Colonic mucosa (tissue), 4 donors: ENCODE data around the gene BBS1. TPM values are rescaled to one million over a fixed set of nuclear protein-coding genes. Genes with fewer than 3 reads are reported as not detected.
A peak's percentile ranks its signal among the peaks of the same experiment; 100 is the strongest.
"Not testable (repeated sequence)": the region's sequence is repeated elsewhere in the genome, so short reads cannot be mapped to it uniquely, and the experiment has no call there.

Experiments used
- DNase-seq: peaks from one replicate; pipeline ENCODE4 v3.0.0-alpha.2; 2020
- H3K27ac ChIP-seq: fragments of 200-600 bp; one replicate; pipeline ENCODE4 v1.8.0; 2021
- H3K27me3 ChIP-seq: fragments of 200-600 bp; one replicate; pipeline ENCODE4 v1.8.0; 2021
- H3K36me3 ChIP-seq: fragments of 200-600 bp; one replicate; pipeline ENCODE4 v1.8.0; 2021
- H3K4me1 ChIP-seq: fragments of 200-600 bp; one replicate; pipeline ENCODE4 v1.8.0; 2021; ENCODE audit warnings: mild to moderate bottlenecking
- H3K4me3 ChIP-seq: fragments of 200-600 bp; one replicate; pipeline ENCODE4 v1.8.0; 2021
- H3K9ac ChIP-seq, 2 donors: one replicate each; pipeline ENCODE4 v1.7.0; 2013; ENCODE audit warnings: control low read depth in 2 of 2, low read depth in 2 of 2, low read length in 2 of 2
- H3K9me3 ChIP-seq: fragments of 200-600 bp; one replicate; pipeline ENCODE4 v1.8.0; 2021
- intact Hi-C: fragments of 100-400 bp; cut with DNase I; formaldehyde crosslinking; loops from one replicate; pipeline ENCODE4 v1.14.1; 2022
- total RNA-seq, 2 donors: library from RNA; stranded (reverse); fragmentation: NEBNext Ultra II Directional in 1 of 2; extraction: Animal tissue kit (Norgen Biotek cat#: 25700) in 1 of 2; gene quantifications; one replicate each; pipeline ENCODE4 v1.2.1, GENCODE V29; 2021
- TF ChIP-seq, protein P1 (sequence below): fragments of 200-600 bp; IDR thresholded peaks from one replicate; pipeline ENCODE4 v1.8.0; 2022; ENCODE audit warnings: antibody characterized with exemption, mild to moderate bottlenecking
- donor health status: healthy.
- donor health status: DM: no; HTN: no; CAD: no.
- donor health status: DM: no; HTN: no; CAD: no.

BBS1 gene
- total RNA-seq = 10 to 100 TPM; 16.8 to 25.8 TPM

DNA sequence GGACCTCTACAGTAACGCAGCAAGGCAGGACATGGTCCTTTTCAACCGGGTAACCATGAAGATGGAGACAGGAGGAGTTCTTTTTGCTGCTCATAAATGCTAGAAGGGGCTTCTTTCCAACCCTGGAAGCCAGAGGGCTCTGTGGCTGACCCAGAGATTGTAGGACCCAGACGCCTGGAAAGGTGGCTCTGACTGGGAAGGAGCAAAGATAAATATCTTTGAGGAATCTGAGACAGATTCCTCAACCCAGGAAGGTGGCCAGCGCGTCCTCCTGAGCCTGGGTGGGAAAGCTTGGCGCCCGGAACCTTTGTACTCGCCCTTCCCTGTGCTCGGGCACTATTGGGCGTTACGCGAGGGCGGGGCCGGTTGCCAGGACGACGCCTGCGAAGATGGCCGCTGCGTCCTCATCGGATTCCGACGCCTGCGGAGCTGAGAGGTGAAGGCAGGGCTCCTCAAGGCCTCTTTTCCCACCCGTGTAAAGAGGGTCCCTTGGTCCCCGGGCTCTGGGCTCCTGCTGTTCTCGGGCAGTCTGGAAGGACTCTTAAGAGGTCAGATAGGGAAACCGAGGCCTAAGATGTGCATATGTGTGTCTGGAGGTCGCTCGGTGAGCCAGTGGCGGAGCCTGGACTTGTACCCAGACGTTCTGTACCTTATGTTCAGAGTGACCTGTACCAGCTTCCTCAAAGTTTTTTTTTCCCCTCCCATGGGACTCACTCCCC, at the start of gene BBS1:
TSS of gene BBS1 (plus strand) at position 365 of the 719 bp plus-strand sequence. CDS start at position 390, 25 bp downstream.
- peak; percentile 88 for DNase-seq
- peak within 1 kb of the TSS; percentile 84 for H3K4me3 ChIP-seq
- TF ChIP-seq, protein P1, sequence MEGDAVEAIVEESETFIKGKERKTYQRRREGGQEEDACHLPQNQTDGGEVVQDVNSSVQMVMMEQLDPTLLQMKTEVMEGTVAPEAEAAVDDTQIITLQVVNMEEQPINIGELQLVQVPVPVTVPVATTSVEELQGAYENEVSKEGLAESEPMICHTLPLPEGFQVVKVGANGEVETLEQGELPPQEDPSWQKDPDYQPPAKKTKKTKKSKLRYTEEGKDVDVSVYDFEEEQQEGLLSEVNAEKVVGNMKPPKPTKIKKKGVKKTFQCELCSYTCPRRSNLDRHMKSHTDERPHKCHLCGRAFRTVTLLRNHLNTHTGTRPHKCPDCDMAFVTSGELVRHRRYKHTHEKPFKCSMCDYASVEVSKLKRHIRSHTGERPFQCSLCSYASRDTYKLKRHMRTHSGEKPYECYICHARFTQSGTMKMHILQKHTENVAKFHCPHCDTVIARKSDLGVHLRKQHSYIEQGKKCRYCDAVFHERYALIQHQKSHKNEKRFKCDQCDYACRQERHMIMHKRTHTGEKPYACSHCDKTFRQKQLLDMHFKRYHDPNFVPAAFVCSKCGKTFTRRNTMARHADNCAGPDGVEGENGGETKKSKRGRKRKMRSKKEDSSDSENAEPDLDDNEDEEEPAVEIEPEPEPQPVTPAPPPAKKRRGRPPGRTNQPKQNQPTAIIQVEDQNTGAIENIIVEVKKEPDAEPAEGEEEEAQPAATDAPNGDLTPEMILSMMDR = no peak
- H3K9ac ChIP-seq = peak within 1 kb of the TSS; percentile 59 to 77
- H3K27me3 ChIP-seq = no peaks in the 10 kb centered on the region
- H3K9me3 ChIP-seq = no peaks in the 10 kb centered on the region
- H3K36me3 ChIP-seq = no peaks in the 10 kb centered on the region
- no peak within 1 kb of the TSS for H3K27ac ChIP-seq
- intact Hi-C loops = no loop called here
- H3K4me1 ChIP-seq = peaks cover 2% of the 10 kb centered on the region

DNA sequence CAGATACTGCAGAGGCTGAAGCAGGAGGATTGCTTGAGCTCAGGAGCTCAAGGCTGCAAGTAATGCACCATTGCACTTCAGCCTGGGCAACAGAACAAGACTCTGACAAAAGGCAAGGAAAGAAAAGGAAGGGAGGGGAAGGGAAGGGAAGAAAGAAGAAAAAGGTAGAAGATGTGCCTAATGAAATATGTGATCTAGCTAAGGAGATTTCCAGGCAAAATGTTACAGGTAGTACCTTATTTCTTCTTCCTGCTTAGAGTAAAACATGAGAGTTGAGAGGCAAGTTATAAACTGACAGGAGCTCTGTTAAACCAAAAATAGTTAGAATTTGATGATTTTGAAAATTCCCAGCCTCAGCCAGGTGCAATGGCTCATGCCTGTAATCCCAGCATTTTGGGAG, 48.4 kb upstream of the BBS1 start:
- Histone ChIP-seq H3K4me1 (peaks cover 5% of the 10 kb centered on the region), H3K27me3 (no peaks in the 10 kb centered on the region), H3K36me3 (no peaks in the 10 kb centered on the region), H3K9ac (no peak overlapping the region), H3K4me3 (no peak overlapping the region), H3K9me3 (no peaks in the 10 kb centered on the region), H3K27ac (no peak overlapping the region)
- no peak for DNase-seq
- intact Hi-C loops = no loop called here
- TF ChIP-seq, protein P1 = no peak

DNA sequence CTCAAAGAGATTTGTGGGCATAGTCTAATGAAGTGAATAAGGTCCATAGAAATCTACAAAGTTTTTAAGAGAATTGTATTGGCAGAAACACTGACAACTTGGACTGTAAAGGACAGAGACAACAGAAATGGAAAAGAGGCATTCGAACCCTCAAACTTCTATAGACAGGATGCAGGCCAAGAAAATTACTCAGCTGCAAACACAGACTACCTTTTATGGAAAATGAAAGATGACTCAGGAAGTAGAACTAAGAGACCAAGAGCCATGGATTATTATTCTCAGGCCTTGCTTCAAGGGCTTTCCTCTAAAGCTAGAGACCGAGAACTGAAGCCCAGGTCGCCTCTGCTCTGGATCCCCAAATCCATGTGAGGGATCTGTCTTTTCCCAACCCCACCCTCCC, 47.5 kb upstream of the BBS1 start:
- DNase-seq = no peak
- Histone ChIP-seq H3K9ac (no peak overlapping the region), H3K27me3 (no peaks in the 10 kb centered on the region), H3K36me3 (no peaks in the 10 kb centered on the region), H3K9me3 (no peaks in the 10 kb centered on the region), H3K27ac (no peak overlapping the region), H3K4me3 (no peak overlapping the region), H3K4me1 (peaks cover 10% of the 10 kb centered on the region)
- intact Hi-C loops = no loop called here
- TF ChIP-seq, protein P1 = no peak

DNA sequence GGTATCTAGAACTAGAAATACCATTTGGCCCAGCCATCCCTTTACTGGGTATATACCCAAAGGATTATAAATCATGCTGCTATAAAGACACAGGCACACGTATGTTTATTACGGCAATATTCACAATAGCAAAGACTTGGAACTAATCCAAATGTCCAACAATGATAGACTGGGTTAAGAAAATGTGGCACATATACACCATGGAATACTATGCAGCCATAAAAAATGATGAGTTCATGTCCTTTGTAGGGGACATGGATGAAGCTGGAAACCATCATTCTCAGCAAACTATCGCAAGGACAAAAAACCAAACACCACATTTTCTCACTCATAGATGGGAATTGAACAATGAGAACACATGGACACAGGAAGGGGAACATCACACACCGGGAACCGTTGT, 46.3 kb upstream of the BBS1 start:
- H3K9me3 ChIP-seq, H3K4me3 ChIP-seq, H3K9ac ChIP-seq, H3K27ac ChIP-seq, H3K27me3 ChIP-seq, H3K36me3 ChIP-seq, intact Hi-C loops, DNase-seq: not testable (repeated sequence)
- peaks cover 12% of the 10 kb centered on the region for H3K4me1 ChIP-seq

DNA sequence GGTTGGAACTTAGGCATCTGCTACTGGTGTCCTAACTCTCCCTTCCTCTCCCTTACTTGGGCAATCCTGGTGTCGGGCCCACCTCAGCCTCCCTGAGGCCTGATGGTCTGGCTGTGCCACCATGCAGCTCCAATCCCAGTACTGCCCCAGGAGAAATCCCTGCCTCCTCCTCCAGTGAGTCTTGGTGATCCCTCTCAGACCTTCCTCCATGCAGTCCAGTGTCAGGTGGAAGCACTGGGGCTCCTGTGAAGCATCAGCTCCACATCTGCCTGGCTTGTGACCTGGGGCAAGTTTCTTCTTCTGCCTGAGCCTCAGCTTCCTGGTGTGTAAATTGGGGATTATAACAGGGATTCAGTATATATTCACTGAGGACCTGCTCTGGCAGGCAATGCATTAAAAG, 45.5 kb upstream of the BBS1 start:
- Histone ChIP-seq H3K27me3 (no peaks in the 10 kb centered on the region), H3K9me3 (no peaks in the 10 kb centered on the region), H3K4me1 (peaks cover 12% of the 10 kb centered on the region), H3K4me3 (no peak overlapping the region), H3K36me3 (no peaks in the 10 kb centered on the region), H3K27ac (no peak overlapping the region), H3K9ac (peak overlapping the region in 1 of 2 donors; percentile 35)
- intact Hi-C loops = no loop called here
- TF ChIP-seq, protein P1 = no peak
- DNase-seq = no peak
